IMR-90 (cell line): ENCODE results near the gene WNT8B. TPM values are rescaled to one million over a fixed set of nuclear protein-coding genes. Genes with fewer than 3 reads are reported as not detected.

Experiments
- ATAC-seq: fragments of 200-7000 bp; cut with Tn5 transposase; 2 replicates; pipeline ENCODE4 v1.9.1; 2020; ENCODE audit warnings: low read depth, mild to moderate bottlenecking, moderate library complexity
- BruUV-seq: library from RNA; stranded (reverse); fragments of 400-500 nt; replicated peaks from 2 replicates; lab custom pipeline; 2021; lab: Mats Ljungman, UMichigan
- CTCF ChIA-PET: fragments of 300-600 bp; formaldehyde crosslinking; extraction: SDS; loops from one replicate; lab custom pipeline; 2021; ENCODE audit warnings: antibody characterized with exemption; lab: Yijun Ruan, JAX
- POLR2A ChIA-PET: fragments of 300-600 bp; sonication (Branson Sonifier 250); formaldehyde crosslinking; loops from one replicate; lab custom pipeline; 2022; ENCODE audit warnings: antibody characterized with exemption; ENCODE audit not compliant: unreplicated experiment; lab: Charles Lee
- DNase-seq: peaks from one replicate; pipeline ENCODE4 v3.0.0; 2013
- H2AFZ ChIP-seq: replicated peaks from 2 replicates; pipeline ENCODE3; 2013; ENCODE audit warnings: low read length, mild to moderate bottlenecking; ENCODE audit not compliant: poor library complexity
- H2AK5ac ChIP-seq: 2 replicates; pipeline ENCODE4 v1.6.1; 2013; ENCODE audit warnings: low read depth, low read length, inconsistent platforms
- H2AK9ac ChIP-seq: replicated peaks from 2 replicates; pipeline ENCODE3; 2013; ENCODE audit warnings: mild to moderate bottlenecking, low read depth, low read length, moderate library complexity; ENCODE audit not compliant: poor library complexity
- H2BK120ac ChIP-seq: 2 replicates; pipeline ENCODE4 v1.6.1; 2013; ENCODE audit warnings: low read depth, low read length, inconsistent platforms
- H2BK15ac ChIP-seq: 3 replicates; pipeline ENCODE4 v1.6.1; 2013; ENCODE audit warnings: low read depth, low read length, inconsistent platforms
- H2BK20ac ChIP-seq: 2 replicates; pipeline ENCODE4 v1.6.1; 2013; ENCODE audit warnings: low read depth, mild to moderate bottlenecking, inconsistent platforms, low read length, moderate library complexity
- H2BK5ac ChIP-seq: 2 replicates; pipeline ENCODE4 v1.6.1; 2013; ENCODE audit warnings: mild to moderate bottlenecking, low read depth, low read length, inconsistent platforms; ENCODE audit not compliant: poor library complexity, severe bottlenecking
- H3K14ac ChIP-seq: replicated peaks from 2 replicates; pipeline ENCODE4 v1.6.1; 2013; ENCODE audit warnings: low read depth, low read length, inconsistent platforms
- H3K18ac ChIP-seq: 2 replicates; pipeline ENCODE4 v1.6.1; 2013; ENCODE audit warnings: low read depth, low read length, control low read depth
- H3K23ac ChIP-seq: 2 replicates; pipeline ENCODE4 v1.6.1; 2013; ENCODE audit warnings: low read depth, low read length, inconsistent platforms
- H3K27ac ChIP-seq: 2 replicates; pipeline ENCODE4 v1.5.1; 2013; ENCODE audit warnings: mild to moderate bottlenecking, control low read depth, low read length; ENCODE audit not compliant: insufficient read depth
- H3K27me3 ChIP-seq: 2 replicates; pipeline ENCODE4 v1.6.1; 2013; ENCODE audit warnings: low read length; ENCODE audit not compliant: control insufficient read depth, insufficient read depth
- H3K36me3 ChIP-seq: 2 replicates; pipeline ENCODE4 v1.6.1; 2013; ENCODE audit warnings: low read length, mixed read lengths; ENCODE audit not compliant: control insufficient read depth, insufficient read depth
- H3K4ac ChIP-seq: 2 replicates; pipeline ENCODE4 v1.6.1; 2013; ENCODE audit warnings: low read depth, low read length, inconsistent platforms
- H3K4me1 ChIP-seq: 2 replicates; pipeline ENCODE4 v1.6.1; 2013; ENCODE audit warnings: low read length, mixed read lengths; ENCODE audit not compliant: control insufficient read depth, insufficient read depth
- H3K4me2 ChIP-seq: 2 replicates; pipeline ENCODE4 v1.6.1; 2013; ENCODE audit warnings: low read depth, mild to moderate bottlenecking, control low read depth, low read length, moderate library complexity
- H3K4me3 ChIP-seq: 2 replicates; pipeline ENCODE4 v1.5.1; 2013; ENCODE audit warnings: low read depth, mild to moderate bottlenecking, control low read depth, low read length, moderate library complexity; ENCODE audit not compliant: insufficient read depth
- H3K56ac ChIP-seq: 2 replicates; pipeline ENCODE4 v1.6.1; 2013; ENCODE audit warnings: low read length, inconsistent platforms; ENCODE audit not compliant: insufficient read depth; ENCODE audit errors: extremely low read depth
- H3K79me1 ChIP-seq, 2 experiments: 2 replicates each; pipeline ENCODE4 v1.6.1; 2013; ENCODE audit warnings: low read length in 2 of 2, inconsistent platforms in 1 of 2, low read depth in 1 of 2
- H3K9ac ChIP-seq: 2 replicates; pipeline ENCODE4 v1.6.1; 2013; ENCODE audit warnings: low read depth, low read length, control low read depth
- H3K9me1 ChIP-seq: 2 replicates; pipeline ENCODE4 v1.6.1; 2013; ENCODE audit warnings: low read length, inconsistent platforms; ENCODE audit not compliant: insufficient read depth
- H3K9me3 ChIP-seq: 2 replicates; pipeline ENCODE4 v1.6.1; 2013; ENCODE audit warnings: low read length; ENCODE audit not compliant: control insufficient read depth, insufficient read depth
- H4K20me1 ChIP-seq: 2 replicates; pipeline ENCODE4 v1.6.1; 2013; ENCODE audit warnings: low read length, inconsistent platforms; ENCODE audit not compliant: insufficient read depth
- H4K5ac ChIP-seq: 2 replicates; pipeline ENCODE4 v1.6.1; 2013; ENCODE audit warnings: mild to moderate bottlenecking, low read depth, low read length, control low read depth
- H4K8ac ChIP-seq, 2 experiments: 2 replicates each; pipeline ENCODE4 v1.6.1; 2013; ENCODE audit warnings: low read depth in 2 of 2, low read length in 2 of 2, control low read depth in 1 of 2, inconsistent platforms in 1 of 2
- H4K91ac ChIP-seq: 2 replicates; pipeline ENCODE4 v1.6.1; 2013; ENCODE audit warnings: low read depth, low read length, inconsistent platforms; ENCODE audit not compliant: insufficient read depth
- BHLHE40 ChIP-seq: fragments of 150-350 bp; IDR thresholded peaks from 2 replicates; pipeline ENCODE4 v1.6.1; 2016; ENCODE audit warnings: mild to moderate bottlenecking, low read depth, low read length
- CEBPB ChIP-seq: IDR thresholded peaks from 2 replicates; pipeline ENCODE4 v1.6.1; 2012; ENCODE audit warnings: low read depth, low read length, improper control_type of control experiment
- CHD1 ChIP-seq: IDR thresholded peaks from 2 replicates; pipeline ENCODE4 v1.6.1; 2012; ENCODE audit warnings: low read depth, low read length, improper control_type of control experiment
- FOS ChIP-seq: fragments of 150-350 bp; IDR thresholded peaks from 2 replicates; pipeline ENCODE4 v1.6.1; 2016; ENCODE audit warnings: low read depth, low read length
- MAFK ChIP-seq: IDR thresholded peaks from 2 replicates; pipeline ENCODE4 v1.6.1; 2012; ENCODE audit warnings: low read depth, low read length, improper control_type of control experiment
- MAZ ChIP-seq: IDR thresholded peaks from 2 replicates; pipeline ENCODE4 v1.6.1; 2012; ENCODE audit warnings: low read depth, mild to moderate bottlenecking, low read length, improper control_type of control experiment, moderate library complexity, borderline replicate concordance
- MXI1 ChIP-seq: IDR thresholded peaks from 2 replicates; pipeline ENCODE4 v1.6.1; 2012; ENCODE audit warnings: low read depth, mild to moderate bottlenecking, low read length, moderate library complexity, borderline replicate concordance
- NFE2L2 ChIP-seq: fragments of 150-350 bp; IDR thresholded peaks from 2 replicates; pipeline ENCODE4 v1.6.1; 2016; ENCODE audit warnings: low read depth, mild to moderate bottlenecking, low read length
- POLR2A ChIP-seq: IDR thresholded peaks from 2 replicates; pipeline ENCODE4 v1.6.1; 2012; ENCODE audit warnings: mild to moderate bottlenecking, low read depth, low read length
- RAD21 ChIP-seq: IDR thresholded peaks from 2 replicates; pipeline ENCODE4 v1.6.1; 2012; ENCODE audit warnings: low read length, improper control_type of control experiment
- RCOR1 ChIP-seq: IDR thresholded peaks from 2 replicates; pipeline ENCODE4 v1.6.1; 2012; ENCODE audit warnings: mild to moderate bottlenecking, low read length, improper control_type of control experiment; ENCODE audit not compliant: insufficient replicate concordance
- RFX5 ChIP-seq: IDR thresholded peaks from 2 replicates; pipeline ENCODE4 v1.8.0; 2012; ENCODE audit warnings: low read depth, mild to moderate bottlenecking, low read length, moderate library complexity
- WGBS, 2 experiments: methylation state at CpG; one replicate each; pipeline versions ENCODE4 v1.1.5 to v1.1.7; 2013; ENCODE audit warnings: missing lambda C conversion rate in 2 of 2; ENCODE audit not compliant: insufficient read length in 1 of 2; ENCODE audit errors: extremely low coverage in 2 of 2; 5-methylcytosine and 5-hydroxymethylcytosine counted together
- dilution Hi-C: fragments of 300-500 bp; cut with HindIII; formaldehyde crosslinking; loops from one replicate; pipeline ENCODE4 v1.14.3; 2018; ENCODE audit warnings: low sequenced_read_pairs; ENCODE audit not compliant: unreplicated experiment
- in situ Hi-C: fragments of 300-500 bp; cut with MboI; formaldehyde crosslinking; loops from 3 replicates; pipeline ENCODE4 v1.14.3; 2019; ENCODE audit warnings: low sequenced_read_pairs, inconsistent platforms, mixed read lengths
- intact Hi-C: fragments of 100-400 bp; cut with micrococcal nuclease; formaldehyde crosslinking; loops from 2 replicates; pipeline ENCODE4 v1.10.0; 2022
- polyA plus RNA-seq, 3 experiments: library from polyadenylated mRNA; depleted of rRNA; stranded (reverse); fragments of >200 nt; gene quantifications; 2 replicates each; pipeline ENCODE4 v1.2.3, GENCODE V29; 2012; ENCODE audit warnings: low replicate concordance in 1 of 3
- total RNA-seq: library from RNA; depleted of rRNA; stranded (reverse); fragments of >200 nt; gene quantifications from 2 replicates; pipeline ENCODE4 v1.2.3, GENCODE V29; 2012

Gene WNT8B
- total and polyA plus RNA-seq, 2 of the 4 experiments (the other 2 are of a cell fraction) = 0.03 TPM; not detected in 1

DNA sequence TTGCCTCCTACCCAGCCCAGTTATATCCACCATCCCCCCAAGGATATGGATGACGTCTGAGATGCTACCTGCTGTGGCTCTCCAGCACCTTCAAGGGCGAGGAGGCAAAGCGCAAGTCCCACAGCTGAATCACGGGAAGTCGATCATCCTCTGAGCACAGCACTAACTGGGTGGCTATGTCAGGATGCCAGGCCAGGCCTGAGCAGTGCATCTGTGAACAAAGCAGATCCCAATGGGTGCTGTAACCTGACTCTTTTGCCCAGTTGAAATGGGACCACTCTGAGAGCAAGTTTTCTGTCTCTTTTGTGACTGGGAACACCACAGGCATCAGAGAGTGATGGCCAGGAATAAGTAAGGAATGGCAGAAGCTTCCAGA is 44.5 kb downstream of the WNT8B start:
- Histone ChIP-seq H4K91ac (no peak overlapping the region), H2AK9ac (no peak overlapping the region), H2BK15ac (no peak overlapping the region), H4K20me1 (no peaks in the 10 kb centered on the region), H3K4me3 (no peak overlapping the region), H2BK5ac (no peak overlapping the region), H3K79me1 (no peaks in the 10 kb centered on the region), H3K9ac (no peak overlapping the region), H3K9me3 (no peaks in the 10 kb centered on the region), H3K27ac (no peak overlapping the region), H3K4me2 (no peak overlapping the region), H3K4ac (no peak overlapping the region), H3K27me3 (no peaks in the 10 kb centered on the region), H3K9me1 (peaks cover 3% of the 10 kb centered on the region; the same call in 1 of the 2 replicates), H3K23ac (no peak overlapping the region), H2BK120ac (no peak overlapping the region), H3K4me1 (no peaks in the 10 kb centered on the region; the same call in 1 of the 2 replicates), H2AFZ (no peak overlapping the region), H4K5ac (no peak overlapping the region), H3K56ac (no peak overlapping the region), H2BK20ac (no peak overlapping the region), H4K8ac (no peak overlapping the region), H2AK5ac (peak overlapping the region; percentile 5; the same call in 1 of the 2 replicates), H3K14ac (no peak overlapping the region), H3K36me3 (peaks cover 12% of the 10 kb centered on the region), H3K18ac (no peak overlapping the region)
- in situ Hi-C loops = loop anchor here (5.0 kb wide), 2 partner anchors 75 to 165 kb away; no protein-coding TSS in a partner anchor
- POLR2A ChIA-PET = no interaction called here
- intact Hi-C loops = loop anchor here (10.0 kb wide), 1 partner anchor 203 kb away; no protein-coding TSS in a partner anchor
- BruUV-seq = no TSS peak
- no peak for DNase-seq
- WGBS, 2 experiments = 82% methylated on average over 5 of the region's 5 CpGs; no CpG with 5 or more reads in 1 of the 2 experiments
- CTCF ChIA-PET = interaction anchor here (0.6 to 2.2 kb wide), 4 partner anchors 24 to 371 kb away, joined by 3 to 15 read pairs (median 5); no protein-coding TSS in a partner anchor
- TF ChIP-seq MXI1 (no peak), MAFK (no peak), FOS (no peak), NFE2L2 (no peak), MAZ (no peak), CHD1 (no peak), POLR2A (no peak), BHLHE40 (no peak), CEBPB (no peak), RFX5 (no peak), RAD21 (no peak), RCOR1 (no peak)
- ATAC-seq = no peak
- dilution Hi-C loops = no loop called here
